GM12874 (cell line): Measurements from ENCODE around the gene ZNF445.

Source experiments
- CTCF ChIP-seq: IDR thresholded peaks from 2 replicates; pipeline ENCODE4 v1.5.1; 2011; ENCODE audit warnings: low read depth, mild to moderate bottlenecking, control low read depth, low read length, moderate library complexity; ENCODE audit not compliant: insufficient read depth

ZNF445 gene

GRCh38 chr3:44416031-44417030 lies 61.1 kb downstream of the ZNF445 start:
- no peak for TF ChIP-seq CTCF

- TF ChIP-seq CTCF: no peak
These were observed 62.0 kb downstream of the ZNF445 start for GRCh38 chr3:44415421-44415820.

- TF ChIP-seq CTCF: no peak
These were observed 62.9 kb downstream of the ZNF445 start for GRCh38 chr3:44414517-44415090.

- no peak for TF ChIP-seq CTCF
These were observed 65.1 kb downstream of the ZNF445 start for GRCh38 chr3:44412365-44412764.

- no peak for TF ChIP-seq CTCF
These were observed 66.3 kb downstream of the ZNF445 start for GRCh38 chr3:44411031-44411645.

GRCh38 chr3:44409640-44410410 lies 67.6 kb downstream of the ZNF445 start:
- no peak for TF ChIP-seq CTCF
